GM21447 (cell line): ENCODE data around the gene LHX6.

Experiments used
- ATAC-seq: cut with Tn5 transposase; IDR thresholded peaks from one replicate; pipeline ENCODE4 v1.9.1; 2021; ENCODE audit not compliant: unreplicated experiment

Gene LHX6

GRCh38 chr9:122158202-122158601 is 70.6 kb downstream of the LHX6 start:
- ATAC-seq = no peak

- no peak for ATAC-seq
These were observed 73.0 kb downstream of the LHX6 start for GRCh38 chr9:122155796-122156195.
